Activated T-helper 1 cell treated with Interleukin-2 at 50 U/mL for 16 hours (primary cell): ENCODE measurements around the gene ACAD9.

Source experiments
- DNase-seq: peaks from one replicate; pipeline ENCODE4 v3.0.0-alpha.2; 2020; ENCODE audit warnings: low read depth

ACAD9 gene

DNA sequence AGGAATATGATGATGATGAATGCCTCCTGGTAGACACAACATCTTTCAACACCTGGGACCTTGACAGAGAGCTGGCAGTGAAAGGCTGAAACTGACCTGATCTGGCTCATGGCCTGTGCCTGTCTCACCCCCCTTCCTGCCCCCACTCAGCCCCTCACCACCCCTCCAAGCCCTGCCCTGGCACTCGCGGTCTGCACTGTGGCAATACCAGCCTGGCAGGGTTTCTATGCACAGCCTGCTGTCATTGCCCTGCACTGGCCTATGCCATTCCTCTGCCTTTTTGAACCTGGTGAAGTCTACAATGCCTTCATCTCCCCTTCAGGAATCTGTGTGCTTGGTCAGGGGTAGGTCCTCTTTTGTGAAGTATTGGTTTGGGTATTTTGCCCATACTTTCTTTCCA is 56.5 kb downstream of the ACAD9 start:
- no peak for DNase-seq

DNA sequence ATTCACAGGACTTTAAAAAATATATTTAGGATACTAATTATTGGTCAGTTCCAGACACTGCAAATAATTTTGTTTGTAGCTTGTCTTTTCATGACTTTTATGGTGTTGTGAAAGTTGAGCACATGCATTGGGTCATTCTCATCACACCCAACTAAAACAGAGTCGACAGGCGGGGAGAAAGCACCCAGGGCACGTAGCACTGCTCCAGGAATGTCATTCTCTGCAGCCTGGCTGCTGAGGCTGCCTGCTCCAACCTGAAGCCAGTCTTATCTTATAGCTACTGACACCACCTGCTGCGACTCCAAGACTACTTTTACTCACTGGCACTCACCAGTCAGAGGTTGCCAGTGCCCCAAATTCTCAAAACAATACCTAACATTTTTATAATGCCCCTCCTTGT is 56.9 kb downstream of the ACAD9 start:
- DNase-seq: no peak

DNA sequence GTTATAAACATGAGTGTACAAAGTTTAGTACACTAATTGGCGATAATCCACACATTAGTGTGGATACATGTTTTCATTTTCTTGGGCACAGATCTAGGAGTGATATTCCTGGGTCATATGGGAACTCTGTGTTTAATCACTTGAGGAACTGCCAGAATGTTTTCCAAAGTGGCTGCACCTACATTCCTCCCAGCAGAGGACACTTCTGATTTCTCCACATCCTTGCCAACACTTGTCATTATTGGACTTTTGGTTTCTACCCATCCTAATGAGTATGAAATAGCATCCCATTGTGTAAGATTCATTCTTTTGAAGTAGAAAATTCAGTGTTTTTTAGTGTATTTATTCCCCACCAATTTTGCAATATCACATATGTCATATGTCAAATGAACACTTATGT is 60.8 kb downstream of the ACAD9 start:
- no peak for DNase-seq

GRCh38 chr3:128942161-128942952 is 62.9 kb downstream of the ACAD9 start:
- DNase-seq: no peak

- DNase-seq: no peak
Measured at GRCh38 chr3:128945041-128945877, 65.8 kb downstream of the ACAD9 start.

DNA sequence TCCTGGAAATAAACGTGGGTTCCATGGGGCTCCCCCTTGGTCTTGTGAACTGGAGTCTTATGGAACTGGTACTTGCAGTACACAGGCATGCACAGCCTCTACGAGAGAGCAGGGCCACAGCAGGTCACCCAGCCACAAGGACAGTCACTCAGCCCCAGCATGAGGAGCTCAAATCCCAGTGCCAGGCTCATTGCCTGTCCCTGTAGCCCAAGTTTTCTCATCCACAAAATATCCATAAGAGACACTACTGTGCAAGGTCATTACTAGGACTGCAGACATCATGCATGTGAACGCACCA is 66.4 kb downstream of the ACAD9 start:
- DNase-seq: no peak

GRCh38 chr3:128946411-128946810 is 67.0 kb downstream of the ACAD9 start:
- no peak for DNase-seq

DNA sequence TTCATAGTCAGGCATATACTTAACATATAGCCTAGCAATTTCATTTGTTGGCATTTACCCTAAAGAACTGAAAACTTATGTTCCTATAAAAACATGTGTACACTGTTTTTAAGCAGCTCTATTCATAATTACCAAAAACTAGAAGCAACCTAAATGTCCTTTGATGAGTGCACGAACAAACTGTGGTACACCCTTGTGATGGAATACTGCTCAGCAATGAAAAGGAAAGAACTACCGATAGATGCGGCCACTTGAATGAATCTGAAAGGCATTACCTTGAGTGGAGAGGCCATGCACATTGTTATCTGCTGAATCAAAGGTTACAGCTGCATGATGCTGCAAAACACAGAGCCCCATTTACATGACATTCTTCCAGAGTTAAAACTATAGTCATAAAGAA is 69.7 kb downstream of the ACAD9 start:
- no peak for DNase-seq

DNA sequence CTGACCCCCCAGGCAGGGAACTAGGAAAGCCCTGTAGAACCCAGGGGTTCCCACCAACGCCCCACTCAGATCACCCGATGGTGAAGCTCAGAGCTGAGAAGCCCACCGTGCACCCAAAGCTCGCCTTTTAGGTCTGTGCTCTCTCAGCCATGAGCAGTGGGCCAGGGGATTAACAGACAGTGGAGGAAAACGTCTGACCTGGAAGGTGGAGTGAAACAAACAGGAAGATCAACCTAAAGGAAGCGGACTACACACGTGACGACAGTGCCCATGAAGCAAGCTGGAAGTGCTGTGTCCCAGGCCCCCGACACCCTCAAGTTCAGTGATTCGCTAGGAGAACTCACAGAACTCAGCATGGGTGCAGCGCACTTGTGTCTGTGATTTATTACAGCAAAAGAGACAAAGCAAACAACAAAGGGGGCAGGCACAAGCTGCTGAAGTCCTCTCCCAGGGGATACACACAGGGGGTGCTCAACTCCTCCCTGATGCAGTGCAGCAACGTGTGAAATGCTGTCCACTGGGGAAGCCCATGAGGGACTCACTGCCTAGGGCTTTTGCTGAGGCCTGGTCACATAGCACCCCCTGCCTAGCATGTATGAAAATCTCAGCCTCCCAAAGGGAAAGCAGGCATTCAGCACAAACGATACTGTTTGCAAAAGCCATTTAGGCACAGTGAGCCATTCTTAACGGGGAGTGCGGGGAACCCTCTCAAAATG is 71.0 kb downstream of the ACAD9 start:
- no peak for DNase-seq

DNA sequence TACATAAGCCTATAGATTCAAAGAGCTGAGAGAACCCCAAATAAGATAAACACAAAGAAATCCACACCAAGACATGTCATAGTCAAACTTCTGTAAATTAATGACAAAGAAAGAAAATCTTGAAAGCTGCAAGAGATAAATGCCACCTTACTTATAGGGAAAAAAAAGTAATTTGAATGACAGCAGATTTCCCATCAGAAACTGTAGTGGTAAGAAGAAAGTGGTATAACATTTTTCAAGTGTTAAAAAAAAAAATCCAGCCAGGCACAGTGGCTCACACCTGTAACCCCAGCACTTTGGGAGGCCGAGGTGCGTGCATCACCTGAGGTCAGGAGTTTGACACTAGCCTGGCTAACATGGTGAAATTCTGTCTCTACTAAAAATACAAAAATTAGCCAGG is 77.0 kb downstream of the ACAD9 start:
- no peak for DNase-seq
